Heart left ventricle (tissue), 16 donors: ENCODE results near the gene RASEF. TPM values are rescaled to one million over a fixed set of nuclear protein-coding genes. Genes with fewer than 3 reads are reported as not detected.
A peak's percentile ranks its signal among the peaks of the same experiment; 100 is the strongest.

ENCODE experiments used
- ATAC-seq, 4 donors: fragments of 200-7000 bp; cut with Tn5 transposase; one replicate each; pipeline ENCODE4 v1.9.1; 2020 to 2022; ENCODE audit warnings: moderate library complexity in 4 of 4, mild to moderate bottlenecking in 3 of 4, moderate number of reproducible peaks in 1 of 4
- DNase-seq, 5 donors: peaks; one replicate each; pipeline ENCODE4 v3.0.0-alpha.2; 2020
- H3K27ac ChIP-seq, 12 donors: fragments of 200-600 bp; sonication (generic) in 4 of 12; one replicate each; pipeline versions ENCODE4 v1.5.0 to v1.8.0; 2016 to 2022; ENCODE audit warnings: mild to moderate bottlenecking in 2 of 12
- H3K27me3 ChIP-seq, 9 donors: fragments of 200-600 bp; sonication (generic) in 2 of 9; one replicate each; pipeline versions ENCODE4 v1.5.1 to v1.8.0; 2016 to 2022; ENCODE audit warnings: mild to moderate bottlenecking in 3 of 9
- H3K36me3 ChIP-seq, 9 donors: fragments of 200-600 bp; sonication (generic) in 2 of 9; one replicate each; pipeline versions ENCODE4 v1.5.0 to v1.8.0; 2018 to 2022; ENCODE audit warnings: mild to moderate bottlenecking in 2 of 9
- H3K4me1 ChIP-seq, 12 donors: fragments of 200-600 bp; sonication (generic) in 4 of 12; one replicate each; pipeline versions ENCODE4 v1.5.0 to v1.8.0; 2016 to 2022; ENCODE audit warnings: mild to moderate bottlenecking in 3 of 12
- H3K4me3 ChIP-seq, 12 donors: fragments of 200-600 bp; sonication (generic) in 4 of 12; one replicate each; pipeline versions ENCODE4 v1.5.0 to v1.8.0; 2017 to 2022; ENCODE audit warnings: mild to moderate bottlenecking in 9 of 12, moderate library complexity in 4 of 12
- H3K9me3 ChIP-seq, 12 donors: fragments of 200-600 bp; sonication (generic) in 4 of 12; one replicate each; pipeline versions ENCODE4 v1.5.0 to v1.8.0; 2016 to 2022; ENCODE audit warnings: mild to moderate bottlenecking in 1 of 12
- POLR2A ChIP-seq, 2 donors: fragments of 450-650 bp; IDR thresholded peaks; one replicate each; pipeline ENCODE4 v1.6.1; 2017; ENCODE audit warnings: antibody characterized with exemption in 2 of 2, mild to moderate bottlenecking in 2 of 2, moderate library complexity in 2 of 2
- WGBS, 4 donors: extraction: QIAGEN DNeasy Blood & Tissue Kit in 2 of 4; methylation state at CpG; one replicate each; pipeline versions ENCODE4 v1.1.5 to v1.1.7; 2013 to 2018; 5-methylcytosine and 5-hydroxymethylcytosine counted together
- intact Hi-C, 10 donors: fragments of 100-400 bp; cut with DNase I; formaldehyde crosslinking; loops; one replicate each; pipeline versions ENCODE4 v1.11.1 to v1.14.2; 2022
- polyA plus RNA-seq, 2 donors: library from polyadenylated mRNA; stranded (reverse); fragments of 200-250 nt; gene quantifications; one replicate each; pipeline ENCODE4 v1.2.3, GENCODE V29; 2013
- total RNA-seq, 9 donors: library from RNA; depleted of rRNA in 2 of 9; stranded (reverse); fragments of >200 nt in 2 of 9; fragmentation: NEBNext Ultra II Directional in 3 of 9; extraction: Animal tissue kit (Norgen Biotek cat#: 25700) in 3 of 9; gene quantifications; one replicate each; pipeline versions ENCODE4 v1.1.0 to v1.2.4, GENCODE V29; 2016 to 2023
- TF ChIP-seq, protein P1 (sequence below), 12 donors: fragments of 200-600 bp; sonication (generic) in 4 of 12; IDR thresholded peaks; one replicate each; pipeline versions ENCODE4 v1.5.0 to v1.8.0; 2018 to 2022; ENCODE audit warnings: antibody characterized with exemption in 12 of 12, mild to moderate bottlenecking in 5 of 12
- donor health status: ischemic (EF 13 %, LVEDD 7.1; RV severe dilation, severe dysfunction).
- donor health status: healthy with polysubstance abuse.
- donor health status: DM: no; HTN: yes; CAD: no.
- donor health status: DM: no; HTN: no; CAD: no.
- donor health status: ischemic (EF 25% LVEDD 6.9; RV normal size, moderate dysfunction).
- donor health status: ischemic (EF 25% LVEDD 5.7; RV mildly dilated, moderate dysfunction).
- donor health status: healthy.
- donor health status: DM: yes; HTN: yes; CAD: no.
- donor health status: ischemic (EF 35%, LVEDD 5.7; RV mildly dilated, moderate dysfunction).
- donor health status: nonischemic (EF 11% LVEDD 7.7; RV severe dilation, severe dysfunction).
- donor health status: DM: yes; HTN: yes; CAD: no.
- donor health status: PGD.
- donor health status: ischemic (EF 29% LVEDD 5.4; RV normal size, mild dysfunction).
- donor health status: nonischemic (EF 23%, LVEDD 6.1; RV moderate dilation, normal function).

The RASEF gene
- total and polyA plus RNA-seq, 11 donors = 0.05 to 0.20 (median 0.08) TPM; not detected in 4

DNA sequence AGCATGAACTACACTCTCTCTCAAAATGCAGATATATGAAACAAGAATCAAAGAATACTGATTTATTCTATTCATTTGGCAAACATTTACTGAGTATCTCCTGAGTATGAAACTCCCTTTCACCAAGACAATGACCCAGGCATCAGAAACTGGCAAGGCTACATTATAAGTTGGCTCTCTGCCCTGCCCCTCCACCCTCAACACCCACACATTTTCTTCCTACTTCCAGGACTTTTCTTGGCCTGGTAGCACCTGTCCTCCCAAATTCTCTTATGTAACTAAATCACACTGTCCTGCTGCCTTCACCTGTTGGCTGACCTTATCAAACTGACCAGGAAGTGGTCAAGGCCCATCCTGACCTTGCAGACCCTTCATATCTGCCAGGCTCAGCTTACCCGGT is 3.5 kb downstream of the RASEF start:
- no peaks in the 10 kb centered on the region for H3K9me3 ChIP-seq
- H3K27ac ChIP-seq = no peak overlapping the region
- no peak for DNase-seq
- peaks cover 12 to 47% (median 36%) of the 10 kb centered on the region in 9 donors for H3K27me3 ChIP-seq
- no peak for TF ChIP-seq POLR2A (IDR thresholded peaks at IDR 0.05)
- TF ChIP-seq, protein P1, sequence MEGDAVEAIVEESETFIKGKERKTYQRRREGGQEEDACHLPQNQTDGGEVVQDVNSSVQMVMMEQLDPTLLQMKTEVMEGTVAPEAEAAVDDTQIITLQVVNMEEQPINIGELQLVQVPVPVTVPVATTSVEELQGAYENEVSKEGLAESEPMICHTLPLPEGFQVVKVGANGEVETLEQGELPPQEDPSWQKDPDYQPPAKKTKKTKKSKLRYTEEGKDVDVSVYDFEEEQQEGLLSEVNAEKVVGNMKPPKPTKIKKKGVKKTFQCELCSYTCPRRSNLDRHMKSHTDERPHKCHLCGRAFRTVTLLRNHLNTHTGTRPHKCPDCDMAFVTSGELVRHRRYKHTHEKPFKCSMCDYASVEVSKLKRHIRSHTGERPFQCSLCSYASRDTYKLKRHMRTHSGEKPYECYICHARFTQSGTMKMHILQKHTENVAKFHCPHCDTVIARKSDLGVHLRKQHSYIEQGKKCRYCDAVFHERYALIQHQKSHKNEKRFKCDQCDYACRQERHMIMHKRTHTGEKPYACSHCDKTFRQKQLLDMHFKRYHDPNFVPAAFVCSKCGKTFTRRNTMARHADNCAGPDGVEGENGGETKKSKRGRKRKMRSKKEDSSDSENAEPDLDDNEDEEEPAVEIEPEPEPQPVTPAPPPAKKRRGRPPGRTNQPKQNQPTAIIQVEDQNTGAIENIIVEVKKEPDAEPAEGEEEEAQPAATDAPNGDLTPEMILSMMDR (IDR thresholded peaks at IDR 0.05) = no peak
- no peak overlapping the region for H3K4me3 ChIP-seq
- no peak for ATAC-seq
- no peaks in the 10 kb centered on the region for H3K36me3 ChIP-seq
- 87 to 90% (median 88%) methylated on average over 1 of the region's 1 CpG for WGBS, 4 donors
- intact Hi-C loops = no loop called here
- peaks cover 0 to 20% (median 11%) of the 10 kb centered on the region in 12 donors for H3K4me1 ChIP-seq

DNA sequence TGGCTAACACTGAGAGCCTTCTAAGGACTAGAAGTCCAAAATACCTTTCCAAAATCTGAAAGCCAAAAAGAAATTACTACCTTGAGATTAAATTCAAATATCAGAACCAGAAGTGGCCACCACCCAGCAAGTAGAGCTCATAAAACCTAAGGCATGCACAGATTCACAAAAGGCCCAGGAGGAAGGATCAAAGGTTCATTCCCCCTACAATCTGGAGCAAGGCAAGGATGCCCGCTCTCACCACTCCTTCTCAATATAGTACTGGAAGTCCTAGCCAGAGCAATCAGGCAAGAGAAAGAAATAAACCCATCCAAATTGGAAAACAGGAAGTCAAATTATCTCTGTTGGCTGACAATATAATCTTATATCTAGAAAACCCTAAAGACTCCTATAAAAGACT is 6.0 kb downstream of the RASEF start:
- Histone ChIP-seq H3K4me3 (no peak overlapping the region), H3K27me3 (peaks cover 2 to 23% (median 14%) of the 10 kb centered on the region in 9 donors), H3K9me3 (no peaks in the 10 kb centered on the region), H3K27ac (no peak overlapping the region), H3K36me3 (no peaks in the 10 kb centered on the region), H3K4me1 (peaks cover 0 to 7% (median under 1%) of the 10 kb centered on the region in 12 donors)
- TF ChIP-seq, protein P1 (IDR thresholded peaks at IDR 0.05) = no peak
- TF ChIP-seq POLR2A (IDR thresholded peaks at IDR 0.05) = no peak
- WGBS, 4 donors = 95 to 100% (median 97%) methylated on average over 1 of the region's 1 CpG
- intact Hi-C loops = no loop called here
- ATAC-seq (no peak), DNase-seq (no peak)

DNA sequence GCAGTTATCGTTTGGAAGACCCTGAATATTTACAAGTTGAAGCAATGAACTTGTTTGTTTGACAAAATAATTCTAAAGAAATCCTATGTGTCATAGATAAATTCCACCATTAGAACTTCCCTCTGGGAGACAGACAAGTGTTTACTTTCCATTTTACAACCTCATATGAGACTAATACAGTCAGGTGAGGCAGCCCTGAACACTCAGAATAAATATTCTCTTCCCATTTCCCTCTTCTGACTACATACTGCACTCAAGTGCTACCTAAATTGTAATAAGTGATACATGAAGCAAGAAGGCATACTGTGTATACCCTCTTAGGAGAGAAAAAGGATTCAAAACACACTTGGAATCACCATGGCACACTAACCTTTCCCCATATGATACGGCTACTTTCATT is 6.8 kb downstream of the RASEF start:
- no peaks in the 10 kb centered on the region for H3K36me3 ChIP-seq
- intact Hi-C loops = no loop called here
- ATAC-seq (no peak), DNase-seq (no peak)
- H3K4me3 ChIP-seq = no peak overlapping the region
- TF ChIP-seq, protein P1 (IDR thresholded peaks at IDR 0.05) = no peak
- no peak for TF ChIP-seq POLR2A (IDR thresholded peaks at IDR 0.05)
- peaks cover 0 to 18% (median 9%) of the 10 kb centered on the region in 9 donors for H3K27me3 ChIP-seq
- peaks cover 0 to under 1% (median 0%) of the 10 kb centered on the region in 12 donors for H3K4me1 ChIP-seq
- 90 to 95% (median 93%) methylated on average over 2 of the region's 2 CpGs for WGBS, 4 donors
- H3K27ac ChIP-seq = no peak overlapping the region
- no peaks in the 10 kb centered on the region for H3K9me3 ChIP-seq

DNA sequence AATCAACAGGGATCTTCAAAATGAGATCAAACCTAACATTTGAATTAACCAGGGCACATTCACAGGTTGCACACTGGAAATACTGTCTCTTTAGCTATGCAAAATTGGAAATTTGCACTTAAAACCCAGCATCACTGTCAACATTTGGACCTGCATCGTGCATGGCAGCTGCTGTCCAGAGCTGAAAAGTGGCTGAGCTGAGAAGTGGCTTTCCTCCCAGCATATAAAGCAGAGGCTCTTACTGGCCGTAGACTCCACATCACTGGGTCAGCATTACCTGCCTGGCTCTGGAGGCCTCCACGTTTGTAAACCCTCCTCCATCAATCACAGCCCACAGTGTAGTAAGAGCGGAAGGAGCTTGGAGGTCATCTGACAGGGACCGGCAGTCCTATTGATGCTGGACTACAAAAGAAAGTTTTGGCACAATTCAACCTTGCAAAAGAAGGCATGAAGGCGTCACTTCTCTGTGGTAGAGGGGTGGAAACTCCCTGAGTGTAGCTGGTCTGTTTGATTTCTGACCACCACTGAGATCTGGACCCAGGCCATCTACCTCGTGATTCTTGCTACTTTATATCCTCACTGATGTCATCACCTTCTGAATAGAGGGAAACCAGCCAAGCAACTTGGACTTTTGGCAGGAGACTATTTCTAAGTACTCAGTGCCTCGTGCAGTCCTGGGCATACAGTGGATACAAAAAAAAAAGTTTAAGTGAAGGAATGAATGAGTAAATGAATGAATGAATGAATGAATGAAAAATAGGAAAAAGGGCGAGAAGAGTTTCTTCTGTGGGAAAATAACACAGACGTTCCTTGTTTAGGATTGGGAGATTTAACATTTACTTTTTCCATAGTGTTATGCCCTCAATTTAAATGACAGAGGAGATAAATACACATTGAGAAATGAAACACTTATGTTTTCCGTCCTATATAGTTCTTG is 14.8 kb downstream of the RASEF start:
- H3K27ac ChIP-seq = no peak overlapping the region
- ATAC-seq (peak; percentile 42 to 90 (median 80)), DNase-seq (peak in 4 of 5 donors; percentile 32 to 50 (median 41))
- H3K9me3 ChIP-seq = no peaks in the 10 kb centered on the region
- no peak overlapping the region for H3K4me3 ChIP-seq
- intact Hi-C loops = no loop called here
- no peaks in the 10 kb centered on the region for H3K27me3 ChIP-seq
- peaks cover 0 to 11% (median 3%) of the 10 kb centered on the region in 12 donors for H3K4me1 ChIP-seq
- H3K36me3 ChIP-seq = no peaks in the 10 kb centered on the region
- no peak for TF ChIP-seq POLR2A (IDR thresholded peaks at IDR 0.05)
- TF ChIP-seq, protein P1 (IDR thresholded peaks at IDR 0.05) = no peak
- 23 to 35% (median 24%) methylated on average over 9 to 11 of the region's 11 CpGs for WGBS, 4 donors
